SKM-1 treated with dmso at 0.1 percent for 144 hours (cell line): ENCODE data around the gene TRIM62.
A peak's percentile ranks its signal among the peaks of the same experiment; 100 is the strongest.
"Not testable (repeated sequence)": the region's sequence is repeated elsewhere in the genome, so short reads cannot be mapped to it uniquely, and the experiment has no call there.

Experiments
- DNase-seq: peaks from one replicate; lab custom pipeline; 2025; ENCODE audit not compliant: unreplicated experiment; lab: John Stamatoyannopoulos, UW

Gene TRIM62

DNA sequence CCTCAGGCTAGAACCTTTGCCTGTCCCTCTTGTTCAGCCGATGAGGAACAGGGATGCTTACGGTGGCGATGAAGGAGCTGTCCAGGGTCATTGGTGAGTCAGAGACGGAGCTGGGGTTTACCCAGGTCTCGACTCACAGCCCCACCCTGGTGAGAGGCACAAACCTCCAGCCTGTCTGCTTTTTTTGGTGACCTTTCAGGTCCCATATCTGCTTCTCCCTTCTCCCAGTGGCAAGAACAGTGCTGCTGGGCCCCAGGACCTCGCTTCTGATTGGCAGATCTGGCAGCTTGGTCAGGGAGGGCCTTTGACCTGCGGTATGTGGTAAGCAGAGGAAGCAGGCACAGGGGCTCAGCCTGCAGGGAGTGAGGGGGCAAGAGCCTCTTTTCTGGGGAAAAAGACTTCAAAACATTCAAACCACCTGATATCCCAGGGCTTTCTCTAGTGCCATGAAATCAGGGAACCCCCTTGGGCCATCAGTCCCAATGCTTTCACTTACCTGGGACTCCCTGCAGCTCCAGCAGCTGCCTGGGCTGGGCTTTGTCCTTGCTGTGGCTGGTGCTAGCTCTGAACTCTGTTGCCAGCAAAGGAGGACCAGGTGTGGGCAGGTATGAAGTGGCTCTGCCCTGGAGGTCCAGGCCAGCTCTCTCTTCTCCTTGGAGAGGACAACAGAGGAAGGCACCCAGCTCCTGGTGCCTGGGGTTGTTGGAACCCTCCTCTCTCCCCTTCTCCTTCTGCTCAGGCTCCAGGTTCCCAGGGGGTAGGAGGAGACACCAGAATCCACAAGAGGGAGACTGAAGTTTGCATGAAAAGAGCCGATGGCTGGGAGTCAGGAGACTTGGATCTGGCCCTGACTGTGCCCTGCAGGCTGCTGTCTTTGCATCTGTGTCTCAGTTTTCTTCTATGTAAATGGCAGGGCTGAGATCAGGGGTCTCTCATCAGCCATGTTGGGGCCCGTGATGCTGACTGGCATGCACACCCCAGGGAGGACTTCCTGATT, 41.4 kb downstream of the TRIM62 start:
- DNase-seq, result no peak

DNA sequence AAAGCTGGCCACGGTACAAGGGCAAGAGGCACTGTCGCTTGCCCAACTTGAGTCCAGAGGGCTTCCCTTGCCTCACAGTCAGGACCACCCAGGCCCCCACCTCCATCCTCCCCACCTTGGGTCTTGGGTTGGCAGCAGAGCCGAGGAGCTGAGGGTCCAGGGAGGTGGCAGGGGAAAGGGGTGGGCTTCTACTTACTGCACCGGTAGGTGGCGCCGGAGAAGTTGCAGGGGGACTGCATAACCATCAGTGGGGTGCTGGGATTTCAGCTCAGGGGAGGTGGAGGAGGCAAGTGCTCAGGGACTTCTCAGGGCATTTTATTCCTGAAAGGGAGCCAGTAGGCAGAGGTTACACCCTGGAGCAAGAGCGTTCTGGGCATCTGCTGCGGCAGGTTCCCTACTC, 44.0 kb downstream of the TRIM62 start:
- DNase-seq, result no peak

DNA sequence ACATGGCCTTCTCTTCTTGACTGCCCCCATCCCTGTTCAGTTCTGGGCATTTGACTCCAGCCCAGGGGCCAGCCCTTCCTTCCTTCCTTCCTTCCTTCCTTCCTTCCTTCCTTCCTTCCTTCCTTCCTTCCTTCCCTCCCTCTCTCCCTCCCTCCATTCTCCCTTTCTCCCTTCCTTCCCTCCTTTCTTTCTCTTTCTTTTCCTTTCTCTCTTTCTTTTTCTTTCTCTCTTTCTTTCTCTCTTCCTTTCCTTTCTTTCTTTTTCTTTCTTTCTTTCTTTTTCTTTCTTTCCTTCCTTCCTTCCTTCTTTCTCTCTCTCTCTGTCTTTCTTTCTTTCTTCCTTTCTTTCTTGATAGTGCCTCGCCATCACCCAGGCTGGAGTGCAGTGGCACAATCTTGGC, 45.8 kb downstream of the TRIM62 start:
- DNase-seq, result not testable (repeated sequence)

DNA sequence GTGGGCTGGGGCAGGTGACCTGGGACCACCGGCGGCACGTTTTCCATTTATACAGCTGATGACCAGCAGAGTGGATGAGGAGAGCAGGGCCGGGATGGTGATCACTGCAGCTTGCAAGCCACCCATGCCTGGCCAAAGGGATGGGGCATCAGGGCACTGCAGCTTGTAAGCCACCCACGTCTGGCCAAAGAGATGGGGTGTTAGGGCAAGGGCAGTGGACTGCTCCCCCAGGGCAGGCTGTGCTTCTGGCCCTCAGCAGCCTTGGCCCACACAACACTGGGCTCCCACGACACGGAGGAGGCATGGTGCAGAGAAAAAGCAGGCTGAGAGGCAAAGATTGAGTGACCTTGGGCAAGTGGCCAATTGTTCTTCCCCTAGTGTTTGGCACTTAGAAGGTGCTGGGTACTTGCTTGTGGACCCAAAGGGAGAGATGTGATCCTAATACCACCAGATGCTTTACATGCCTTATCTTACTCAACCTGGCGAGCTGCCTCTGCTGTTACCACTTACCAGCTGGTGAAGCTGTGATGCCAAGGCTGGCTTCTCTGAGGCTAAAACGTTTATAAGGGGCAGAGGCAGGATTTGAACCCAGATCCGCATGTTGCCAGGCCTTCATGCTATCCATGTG, 48.3 kb downstream of the TRIM62 start:
- no peak for DNase-seq

DNA sequence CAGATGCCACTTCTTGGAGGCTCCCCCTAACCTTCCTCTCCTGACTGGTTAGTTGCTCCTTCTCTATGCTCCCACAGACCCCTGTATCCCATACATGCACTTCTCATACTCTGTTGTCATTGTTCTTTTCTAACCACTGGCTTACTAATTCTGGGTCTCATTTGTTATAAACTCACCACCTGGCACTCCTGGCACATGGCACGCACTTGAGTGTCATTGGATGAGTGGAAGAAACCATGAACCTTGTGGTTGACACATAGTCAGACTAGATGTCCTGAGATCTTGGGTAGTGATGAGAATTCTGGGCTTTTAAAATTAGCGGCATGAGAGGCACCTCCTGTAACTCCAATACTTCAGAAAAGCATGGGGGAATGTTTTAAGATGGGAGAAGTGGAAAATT, 49.3 kb downstream of the TRIM62 start:
- DNase-seq, result no peak

DNA sequence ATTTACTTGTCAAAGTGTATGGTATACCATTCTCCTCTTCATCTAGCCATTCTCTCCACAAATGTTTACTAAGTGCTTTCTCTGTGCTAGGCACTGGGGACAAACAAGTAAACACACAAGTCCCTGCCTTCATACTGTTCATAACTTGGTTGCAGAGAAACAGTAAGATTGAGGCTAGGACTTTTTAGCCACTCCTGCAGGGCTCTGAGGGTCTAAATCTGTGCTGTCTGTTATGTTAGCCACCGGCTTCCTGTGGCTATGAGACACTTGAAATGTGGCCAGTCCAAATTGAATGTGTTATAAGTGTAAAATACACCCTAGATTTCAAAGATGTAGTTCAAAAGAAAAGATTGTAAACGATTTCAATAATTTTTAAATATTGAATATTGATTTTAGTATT, 50.7 kb downstream of the TRIM62 start:
- no peak for DNase-seq

DNA sequence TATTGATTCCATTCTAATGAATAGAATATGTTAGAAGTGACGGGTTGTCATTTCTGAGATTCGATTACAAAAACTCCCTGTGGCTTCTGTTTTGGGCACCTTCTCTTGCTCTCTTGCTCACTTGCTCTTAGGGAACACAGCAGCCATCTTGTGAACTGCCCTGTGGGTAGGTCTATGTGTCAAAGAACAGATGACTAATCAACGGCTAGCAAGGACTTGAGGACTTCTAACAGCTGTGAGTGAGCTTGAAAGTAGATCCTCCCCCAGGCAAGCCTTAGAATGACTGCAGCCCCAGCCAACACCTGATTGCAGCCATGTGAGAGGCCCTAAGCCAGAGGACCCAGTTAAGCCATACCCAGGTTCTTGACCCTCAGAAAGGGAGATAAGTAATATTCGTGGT, 51.5 kb downstream of the TRIM62 start:
- no peak for DNase-seq

DNA sequence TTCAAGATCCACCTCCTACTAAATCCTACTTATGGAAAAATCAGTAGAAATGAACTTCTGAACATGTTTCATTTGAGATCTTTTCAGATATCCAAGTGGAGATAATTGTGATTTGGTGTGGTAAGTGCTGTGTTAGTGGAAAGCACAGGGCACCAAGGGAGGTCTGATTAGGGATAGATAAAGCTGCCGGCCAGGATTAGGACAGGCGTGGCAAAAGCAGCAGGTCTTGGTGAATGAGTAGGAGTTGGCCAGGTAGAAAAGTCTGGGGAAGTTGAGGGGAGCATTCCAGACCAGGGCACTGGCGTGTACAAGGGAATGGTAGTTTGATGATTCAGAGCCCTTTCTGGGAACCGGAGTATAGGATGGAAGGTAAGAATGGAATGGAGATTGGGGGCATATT, 53.1 kb downstream of the TRIM62 start:
- DNase-seq, result no peak

DNA sequence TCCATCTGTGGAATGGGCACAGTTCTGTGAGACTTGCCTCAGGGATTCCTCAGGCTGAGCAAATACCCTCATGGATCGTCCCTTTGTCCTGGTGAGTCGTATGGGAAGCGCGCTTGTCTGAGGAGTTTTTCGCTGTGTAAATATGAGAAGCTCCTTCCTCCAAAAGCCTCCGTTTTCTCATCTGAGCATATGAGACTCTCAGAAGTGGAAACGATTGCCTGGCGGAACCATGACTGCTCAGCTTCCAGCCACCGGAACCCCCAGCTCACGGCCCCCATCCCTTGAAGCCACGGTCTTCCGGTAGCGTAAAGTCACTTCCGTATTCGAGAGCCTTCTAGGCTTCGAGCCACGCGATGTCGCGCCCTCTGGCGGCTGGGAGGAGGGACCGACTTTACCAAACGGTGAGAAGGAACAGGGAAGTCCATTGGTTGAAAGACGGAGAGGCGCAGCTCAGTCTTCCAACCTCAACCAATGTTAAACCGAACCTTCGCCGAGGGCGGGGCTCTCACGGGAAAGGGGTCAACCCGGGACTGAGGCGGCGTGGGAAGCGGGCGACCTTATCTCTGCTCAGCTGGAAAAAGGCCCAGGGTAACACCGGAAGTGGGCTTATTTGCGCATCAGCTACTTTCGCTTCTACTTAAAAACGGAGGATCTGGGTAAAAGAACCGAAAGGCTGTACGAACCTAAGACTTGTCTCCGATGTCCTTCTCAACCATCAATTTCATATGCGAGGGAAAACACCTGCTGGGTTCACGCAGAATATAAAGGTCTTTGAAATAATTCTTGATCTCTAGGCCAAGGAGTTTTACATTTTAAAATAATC, 54.6 kb downstream of the TRIM62 start:
- peak; percentile 100 for DNase-seq

DNA sequence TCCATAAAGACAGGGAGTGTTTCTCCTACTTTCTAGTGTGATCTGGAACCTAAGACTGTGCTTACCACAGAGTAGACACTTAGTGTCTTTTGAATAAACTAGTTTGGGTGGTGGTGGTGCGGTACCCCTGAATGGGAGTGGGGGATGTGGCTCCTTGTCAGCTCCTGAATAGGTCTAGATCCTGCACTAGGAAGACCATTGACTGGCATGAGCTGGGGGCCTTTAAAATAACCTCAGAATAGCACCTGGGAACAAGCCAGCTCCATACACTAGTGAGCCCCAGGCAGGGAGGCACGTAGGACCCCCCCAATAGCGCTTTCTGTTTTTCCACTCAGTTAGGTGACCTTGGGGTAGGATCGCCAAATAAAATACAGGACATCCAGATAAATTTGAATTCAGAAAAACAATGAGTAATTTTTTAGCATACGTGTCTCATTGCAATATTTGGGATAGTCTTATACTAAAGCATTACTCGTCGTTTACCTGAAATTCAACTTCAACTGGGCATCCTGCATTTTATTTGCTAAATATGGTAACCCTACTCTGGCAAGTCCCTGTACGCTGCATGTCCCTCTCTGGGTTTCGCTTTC, 55.3 kb downstream of the TRIM62 start:
- no peak for DNase-seq

DNA sequence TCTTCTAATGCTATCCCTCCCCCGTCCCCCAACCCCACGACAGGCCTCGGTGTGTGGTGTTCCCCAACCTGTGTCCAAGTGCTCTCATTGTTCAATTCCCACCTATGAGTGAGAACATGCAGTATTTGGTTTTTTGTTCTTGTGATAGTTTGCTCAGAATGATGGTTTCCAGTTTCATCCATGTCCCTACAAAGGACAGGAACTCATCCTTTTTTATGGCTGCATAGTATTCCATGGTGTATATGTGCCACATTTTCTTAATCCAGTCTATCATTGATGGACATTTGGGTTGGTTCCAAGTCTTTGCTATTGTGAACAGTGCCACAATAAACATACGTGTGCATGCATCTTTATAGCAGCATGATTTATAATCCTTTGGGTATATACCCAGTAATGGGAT, 57.2 kb downstream of the TRIM62 start:
- not testable (repeated sequence) for DNase-seq

DNA sequence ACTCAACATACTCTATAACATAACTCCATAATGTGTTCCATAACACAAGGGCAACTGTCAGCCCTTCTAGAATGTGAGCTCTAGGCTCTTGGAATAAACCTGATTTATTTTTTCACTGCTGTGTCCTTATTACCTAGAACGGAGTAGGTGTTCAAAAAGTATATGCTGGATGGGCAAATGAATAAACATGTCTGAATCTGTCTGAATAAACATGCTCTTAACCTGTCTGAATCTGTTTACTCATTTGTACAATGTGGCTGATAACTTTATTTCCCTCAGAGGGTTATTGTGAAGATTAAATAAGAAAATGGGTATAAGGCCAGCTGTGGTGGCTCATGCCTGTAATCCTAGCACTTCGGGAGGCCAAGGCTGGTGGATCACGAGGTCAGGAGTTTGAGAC, 58.6 kb downstream of the TRIM62 start:
- DNase-seq, result no peak

DNA sequence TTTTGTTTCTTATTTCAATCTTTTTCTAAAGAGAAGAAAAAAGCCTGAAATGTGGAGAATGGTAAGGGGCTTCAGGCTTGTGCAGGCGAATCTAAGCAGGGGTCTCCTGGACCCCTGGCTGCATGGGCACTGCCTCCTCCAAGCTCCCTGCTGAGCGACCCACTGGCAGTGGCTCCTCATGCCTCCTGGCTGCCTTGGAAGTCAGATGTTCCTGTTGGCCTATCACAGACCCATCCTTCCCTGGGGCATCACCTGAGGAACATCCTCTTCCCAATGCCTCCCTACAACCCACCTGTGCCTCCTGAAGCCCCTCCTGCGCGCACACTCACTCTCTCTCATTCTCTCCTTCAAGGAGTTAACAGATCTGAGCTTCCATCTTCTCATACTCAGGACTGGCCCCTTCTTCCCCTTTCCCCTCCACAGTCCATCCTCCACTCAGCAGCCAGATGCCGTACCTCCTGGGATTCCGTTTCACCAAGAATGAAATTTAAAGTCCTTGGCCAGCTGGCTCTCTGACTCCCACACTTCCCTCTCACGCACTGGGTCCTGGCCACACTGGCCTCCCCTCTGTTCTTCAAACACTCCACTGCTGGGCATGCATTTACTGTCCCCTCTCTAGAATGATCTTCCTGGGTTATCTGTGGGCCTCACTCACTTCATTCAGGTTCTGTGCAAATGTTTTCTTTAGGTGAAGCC, 59.2 kb downstream of the TRIM62 start:
- no peak for DNase-seq

DNA sequence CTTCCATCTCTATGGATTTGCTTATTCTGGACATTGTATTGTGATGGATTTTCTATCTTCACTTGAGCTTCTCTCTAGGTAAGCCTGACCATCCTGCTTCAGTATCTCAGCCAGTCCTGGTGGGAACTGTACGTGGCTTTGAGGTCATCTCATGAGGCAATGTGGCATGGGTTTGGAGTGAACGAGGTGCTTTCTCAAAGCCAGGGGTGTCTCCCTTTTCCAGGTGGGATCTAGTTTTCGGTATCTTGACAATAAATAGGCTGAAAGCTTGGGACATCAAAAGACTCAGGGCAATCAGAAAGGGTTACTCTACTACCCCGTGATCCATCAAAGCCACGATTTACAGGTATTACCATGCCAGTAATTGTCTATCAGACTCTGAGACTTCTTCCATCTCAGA, 60.1 kb downstream of the TRIM62 start:
- DNase-seq, result no peak

DNA sequence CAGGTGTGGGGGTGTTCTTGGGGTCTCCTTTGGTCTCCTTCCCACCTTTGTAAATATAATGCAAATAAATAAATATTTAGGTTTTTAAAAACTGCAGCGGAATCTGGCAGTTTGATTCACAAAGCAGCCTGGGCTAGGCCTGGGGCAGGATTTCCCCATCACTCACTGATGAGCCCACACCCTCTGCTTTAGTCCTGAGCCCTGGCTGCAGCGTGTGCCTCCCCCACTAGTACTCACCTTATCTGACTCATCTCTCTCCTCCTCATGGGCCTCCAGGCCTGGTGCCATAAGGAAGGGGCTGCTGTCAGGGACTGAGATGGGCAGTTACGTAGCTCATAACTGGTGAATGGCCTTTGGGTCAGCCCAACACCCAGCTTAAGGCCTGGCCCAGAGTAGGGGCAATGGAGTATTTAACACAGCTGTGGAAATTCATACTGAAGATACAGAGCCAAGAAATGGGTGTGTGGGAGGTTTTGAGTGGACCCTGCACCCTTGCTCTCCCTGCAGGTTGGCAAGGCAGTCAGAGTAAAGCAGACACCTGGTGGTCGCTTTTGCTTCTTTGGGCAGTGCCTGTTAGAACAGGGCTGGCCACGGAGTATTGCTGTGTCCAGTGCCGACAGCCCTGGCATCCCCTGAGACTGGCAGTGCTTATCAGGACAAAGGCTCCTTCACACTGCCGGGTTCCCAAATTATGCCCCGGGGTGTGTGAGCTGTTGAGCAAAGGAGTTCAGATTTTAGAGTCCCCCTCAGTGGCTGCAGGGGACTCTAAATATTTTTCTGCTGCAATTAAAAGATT, 61.2 kb downstream of the TRIM62 start:
- no peak for DNase-seq

DNA sequence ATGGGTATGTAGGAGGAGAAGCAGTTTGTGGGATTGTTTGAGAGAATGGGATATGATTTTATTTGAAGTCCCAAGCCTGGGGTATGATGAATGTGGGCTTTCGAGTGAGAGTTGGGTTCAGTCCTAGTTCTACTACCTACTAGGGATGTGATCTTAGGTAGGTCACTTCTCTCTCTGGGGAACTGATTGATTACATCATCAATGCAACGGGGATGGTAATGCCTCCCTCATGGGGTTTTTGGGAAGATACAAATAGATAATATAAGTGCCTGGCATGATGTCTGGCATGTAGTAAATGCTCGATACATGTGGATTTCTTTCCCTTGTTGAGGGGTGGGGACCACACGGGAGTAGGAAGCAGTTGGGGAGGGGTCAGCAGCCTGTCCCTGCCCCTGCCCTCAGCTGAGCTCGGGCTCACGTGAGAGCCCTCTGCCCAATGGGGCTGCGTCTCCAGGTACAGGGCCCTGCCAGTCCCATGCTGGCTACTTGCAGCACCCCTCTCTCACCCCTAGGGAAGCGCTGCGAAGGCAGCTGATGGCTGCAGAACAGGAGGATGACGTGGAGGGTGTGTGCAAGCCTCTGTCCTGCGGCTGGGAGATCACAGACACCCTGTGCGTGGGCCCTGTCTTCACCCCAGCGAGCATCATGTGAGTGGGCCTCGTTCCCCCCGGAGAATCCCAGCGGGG, 62.2 kb downstream of the TRIM62 start:
- no peak for DNase-seq

DNA sequence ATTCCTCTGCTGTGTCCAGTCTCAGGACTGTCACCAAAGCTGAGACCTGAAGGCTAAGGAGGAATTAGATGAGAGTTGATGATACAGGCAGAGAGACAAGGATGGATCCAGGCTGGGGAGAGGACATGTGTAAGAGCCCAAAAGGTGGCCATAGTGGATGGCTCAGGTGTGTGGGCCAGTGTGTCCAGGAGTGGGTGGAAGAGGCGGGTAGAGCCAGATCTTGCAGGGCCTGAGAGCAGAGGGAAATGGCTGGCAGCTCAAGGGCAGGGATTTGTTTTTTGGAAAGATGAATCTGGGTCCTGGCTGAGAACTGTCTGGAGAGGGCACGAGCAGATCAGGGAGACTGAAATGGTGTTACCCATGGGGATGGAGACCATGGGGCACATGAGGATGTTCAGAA, 62.8 kb downstream of the TRIM62 start:
- no peak for DNase-seq

DNA sequence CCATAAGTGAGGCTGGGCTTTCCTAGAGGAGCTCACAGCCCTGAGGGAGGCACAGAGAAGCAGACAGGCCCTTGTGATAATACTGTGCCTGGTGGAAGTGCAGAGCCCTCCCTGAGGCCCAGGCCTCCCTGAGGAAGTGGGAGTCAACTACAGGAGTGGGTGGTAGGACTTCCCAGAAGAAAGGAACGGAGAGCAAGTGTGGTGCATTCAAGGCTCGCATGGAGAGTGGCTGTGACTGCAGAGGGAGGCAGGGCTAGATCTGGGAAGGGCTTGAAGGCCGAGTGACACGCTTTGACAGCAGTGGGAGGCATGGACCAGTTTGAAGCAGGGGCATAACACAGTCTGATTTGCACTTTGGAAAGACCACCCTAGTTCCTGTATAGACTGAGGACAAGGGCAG, 63.6 kb downstream of the TRIM62 start:
- DNase-seq, result no peak

DNA sequence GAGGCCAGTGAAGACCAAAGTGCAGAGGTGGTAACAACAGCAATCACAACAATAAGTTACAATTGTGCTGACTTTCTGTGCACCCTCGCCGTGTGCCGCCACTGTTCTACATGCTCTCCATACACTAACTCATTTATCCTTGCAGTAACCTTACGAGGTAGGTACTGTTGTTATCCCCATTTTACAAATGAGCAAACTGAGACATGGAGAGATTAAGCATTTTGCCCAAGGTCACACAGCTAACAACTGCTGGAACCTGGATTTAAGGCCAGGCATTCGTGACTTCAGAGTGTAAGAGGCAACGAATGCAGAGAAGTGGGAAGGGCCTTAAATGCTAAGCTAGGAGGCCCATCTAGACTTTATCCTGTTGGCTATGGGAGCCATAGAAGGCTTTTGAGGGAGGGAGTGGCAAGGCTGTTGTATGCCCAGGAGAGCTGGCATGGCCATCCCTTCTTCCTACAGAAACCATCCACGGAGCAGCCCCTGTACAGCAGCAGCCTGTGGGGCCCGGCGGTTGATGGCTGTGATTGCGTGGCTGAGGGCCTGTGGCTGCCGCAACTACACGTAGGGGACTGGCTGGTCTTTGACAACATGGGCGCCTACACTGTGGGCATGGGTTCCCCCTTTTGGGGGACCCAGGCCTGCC, 64.3 kb downstream of the TRIM62 start:
- DNase-seq, result no peak
